Endothelial cell (in vitro differentiated cells): ENCODE results near the gene MCAT. TPM values are rescaled to one million over a fixed set of nuclear protein-coding genes. Genes with fewer than 3 reads are reported as not detected.
A peak's percentile ranks its signal among the peaks of the same experiment; 100 is the strongest.

ENCODE experiments used
- DNase-seq: peaks from one replicate; pipeline ENCODE4 v3.0.0; 2021; ENCODE audit warnings: low spot score
- H3K27ac Mint-ChIP-seq: one replicate; pipeline ENCODE4 v1.8.0; 2021; ENCODE audit warnings: mixed read lengths, inconsistent platforms; ENCODE audit not compliant: unreplicated experiment
- H3K27me3 Mint-ChIP-seq: one replicate; pipeline ENCODE4 v1.8.0; 2021; ENCODE audit warnings: mild to moderate bottlenecking, moderate library complexity, mixed read lengths, inconsistent platforms; ENCODE audit not compliant: unreplicated experiment
- H3K36me3 Mint-ChIP-seq: one replicate; pipeline ENCODE4 v1.8.0; 2021; ENCODE audit warnings: mild to moderate bottlenecking, low read depth, mixed read lengths, inconsistent platforms; ENCODE audit not compliant: unreplicated experiment
- H3K4me1 Mint-ChIP-seq: one replicate; pipeline ENCODE4 v1.8.0; 2021; ENCODE audit warnings: mild to moderate bottlenecking, mixed read lengths, inconsistent platforms; ENCODE audit not compliant: unreplicated experiment
- H3K4me3 Mint-ChIP-seq: one replicate; pipeline ENCODE4 v1.8.0; 2021; ENCODE audit warnings: mild to moderate bottlenecking, mixed read lengths, inconsistent platforms; ENCODE audit not compliant: unreplicated experiment
- H3K9me3 Mint-ChIP-seq: one replicate; pipeline ENCODE4 v1.8.0; 2021; ENCODE audit warnings: mixed read lengths, inconsistent platforms; ENCODE audit not compliant: unreplicated experiment
- total RNA-seq: library from RNA; stranded (reverse); fragmentation: NEBNext Ultra II Directional; extraction: Animal tissue kit (Norgen Biotek cat#: 25700); gene quantifications from one replicate; pipeline ENCODE4 v1.2.1, GENCODE V29; 2021; ENCODE audit not compliant: unreplicated experiment
- TF ChIP-seq, protein P1 (sequence below): fragments of 200-600 bp; sonication (generic); IDR thresholded peaks from one replicate; pipeline ENCODE4 v1.5.0; 2021; ENCODE audit warnings: antibody characterized with exemption; ENCODE audit not compliant: unreplicated experiment

Gene MCAT
- total RNA-seq, 1 donor from 2014 or later: 10.3 TPM

GRCh38 chr22:43153899-43154298 is 10.7 kb upstream of the MCAT start:
- TF ChIP-seq, protein P1, sequence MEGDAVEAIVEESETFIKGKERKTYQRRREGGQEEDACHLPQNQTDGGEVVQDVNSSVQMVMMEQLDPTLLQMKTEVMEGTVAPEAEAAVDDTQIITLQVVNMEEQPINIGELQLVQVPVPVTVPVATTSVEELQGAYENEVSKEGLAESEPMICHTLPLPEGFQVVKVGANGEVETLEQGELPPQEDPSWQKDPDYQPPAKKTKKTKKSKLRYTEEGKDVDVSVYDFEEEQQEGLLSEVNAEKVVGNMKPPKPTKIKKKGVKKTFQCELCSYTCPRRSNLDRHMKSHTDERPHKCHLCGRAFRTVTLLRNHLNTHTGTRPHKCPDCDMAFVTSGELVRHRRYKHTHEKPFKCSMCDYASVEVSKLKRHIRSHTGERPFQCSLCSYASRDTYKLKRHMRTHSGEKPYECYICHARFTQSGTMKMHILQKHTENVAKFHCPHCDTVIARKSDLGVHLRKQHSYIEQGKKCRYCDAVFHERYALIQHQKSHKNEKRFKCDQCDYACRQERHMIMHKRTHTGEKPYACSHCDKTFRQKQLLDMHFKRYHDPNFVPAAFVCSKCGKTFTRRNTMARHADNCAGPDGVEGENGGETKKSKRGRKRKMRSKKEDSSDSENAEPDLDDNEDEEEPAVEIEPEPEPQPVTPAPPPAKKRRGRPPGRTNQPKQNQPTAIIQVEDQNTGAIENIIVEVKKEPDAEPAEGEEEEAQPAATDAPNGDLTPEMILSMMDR: no peak
- no peaks in the 10 kb centered on the region for H3K36me3 Mint-ChIP-seq

DNA sequence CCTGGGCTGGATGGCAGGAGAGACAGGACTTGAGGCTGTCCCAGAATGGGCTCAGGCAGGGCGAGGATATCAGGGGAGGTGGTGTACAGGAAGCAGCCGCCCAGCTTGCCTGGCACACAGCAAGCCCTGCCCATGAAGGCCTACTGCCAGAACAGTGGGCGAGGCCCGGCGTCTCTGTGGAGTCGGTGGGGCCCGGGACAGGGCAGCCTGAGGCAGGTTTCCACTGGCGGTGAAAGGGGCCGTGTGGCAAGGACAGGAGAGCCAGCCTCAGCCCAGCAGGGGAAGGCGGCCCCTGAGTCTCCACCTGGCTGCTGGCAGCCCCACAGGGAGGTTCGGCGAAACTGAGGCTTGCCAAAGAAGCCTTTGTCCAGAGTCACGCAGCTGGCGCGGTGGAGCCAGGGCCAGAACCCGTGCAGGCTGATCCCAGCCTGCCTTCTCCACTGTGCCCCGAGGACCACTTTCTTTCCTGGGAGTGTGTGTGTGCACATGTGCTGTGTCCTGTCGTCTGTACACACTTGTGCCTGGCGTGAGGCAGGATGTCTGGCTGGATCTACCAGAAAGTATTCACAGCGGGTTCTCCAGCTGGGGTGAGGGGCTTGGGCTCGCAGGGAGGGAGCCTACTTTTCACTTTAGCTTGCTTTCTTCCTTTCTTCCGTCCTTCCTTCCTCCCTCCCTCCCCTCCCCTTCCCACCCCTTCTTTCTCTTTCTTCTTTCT is 9.3 kb upstream of the MCAT start:
- Mint-ChIP-seq H3K27me3 (peaks cover 7% of the 10 kb centered on the region), H3K4me1 (peaks cover 12% of the 10 kb centered on the region), H3K36me3 (no peaks in the 10 kb centered on the region), H3K4me3 (peak overlapping the region; percentile 65), H3K27ac (no peak overlapping the region), H3K9me3 (no peaks in the 10 kb centered on the region)
- no peak for DNase-seq
- TF ChIP-seq, protein P1: no peak

More at GRCh38 chr22:43153899-43154298, 10.7 kb upstream of the MCAT start:
- DNase-seq: no peak
- Mint-ChIP-seq H3K27me3 (peaks cover 4% of the 10 kb centered on the region), H3K9me3 (no peaks in the 10 kb centered on the region), H3K4me1 (peaks cover 8% of the 10 kb centered on the region), H3K4me3 (no peak overlapping the region), H3K27ac (no peak overlapping the region)

DNA sequence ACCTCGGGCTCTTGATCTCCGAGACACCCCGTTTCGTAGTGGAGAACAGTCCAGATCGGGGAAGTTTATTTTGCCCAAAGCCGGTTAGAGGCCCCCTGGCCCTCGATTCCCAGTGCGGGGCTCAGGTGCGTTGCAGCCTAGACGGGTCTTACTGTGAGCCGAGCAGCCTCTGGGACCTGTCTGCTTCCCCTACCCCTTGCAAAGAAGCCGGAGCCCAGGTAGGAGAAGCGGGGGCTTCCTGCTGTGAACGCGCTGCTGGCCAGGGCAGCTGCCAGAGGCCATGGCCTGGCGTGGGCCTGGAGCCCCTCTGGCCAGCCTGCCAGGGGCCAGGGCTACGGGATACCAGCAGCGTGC is 8.8 kb upstream of the MCAT start:
- Mint-ChIP-seq H3K27me3 (peaks cover 7% of the 10 kb centered on the region), H3K36me3 (no peaks in the 10 kb centered on the region), H3K9me3 (no peaks in the 10 kb centered on the region), H3K4me1 (peaks cover 12% of the 10 kb centered on the region), H3K27ac (no peak overlapping the region), H3K4me3 (no peak overlapping the region)
- DNase-seq: no peak
- TF ChIP-seq, protein P1: no peak

DNA sequence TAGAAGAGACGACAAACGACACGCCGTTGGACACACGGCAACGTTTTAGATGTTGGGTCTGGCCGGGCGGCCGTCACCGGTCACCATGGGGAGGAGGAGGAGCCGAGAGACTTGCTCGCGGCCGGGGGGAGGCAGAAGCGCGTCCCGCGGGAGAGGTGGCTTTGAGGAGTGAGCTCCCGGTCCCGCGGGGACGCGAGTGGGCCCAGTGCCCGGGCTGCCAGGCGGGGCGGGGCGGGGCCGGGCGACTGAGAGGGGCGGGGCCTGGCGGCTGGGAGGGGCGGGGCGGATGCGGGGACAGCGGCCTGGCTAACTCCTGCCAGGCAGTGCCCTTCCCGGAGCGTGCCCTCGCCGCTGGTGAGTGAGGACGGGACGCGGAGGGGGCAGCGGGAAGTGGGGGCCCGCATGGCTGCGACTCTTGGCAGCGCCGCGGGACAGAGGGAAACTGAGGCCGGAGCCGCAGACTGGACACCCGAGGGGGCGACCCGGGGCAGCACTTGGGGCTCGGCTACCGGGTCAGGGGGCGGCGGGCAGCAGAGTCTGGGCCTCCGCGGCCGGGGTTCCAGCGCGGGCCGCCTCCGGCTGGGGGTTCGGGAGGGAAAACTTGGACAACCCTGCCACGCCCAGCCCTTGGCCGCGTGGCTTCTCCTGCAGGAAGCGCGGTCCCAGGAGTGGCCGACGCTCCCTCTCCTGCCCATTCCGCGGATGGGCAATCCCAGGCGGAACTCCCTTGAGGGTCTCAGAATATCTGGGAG is 8.2 kb upstream of the MCAT start, which contains the start of gene TSPO:
Gene TSPO (plus strand): TSS at position 309 of the 752 bp plus-strand sequence. CDS start 7,680 bp downstream, outside the sequence.
- Mint-ChIP-seq H3K27ac (no peak within 1 kb of the TSS), H3K4me1 (peaks cover 12% of the 10 kb centered on the region), H3K4me3 (peak within 1 kb of the TSS; percentile 90), H3K36me3 (no peaks in the 10 kb centered on the region), H3K27me3 (peaks cover 7% of the 10 kb centered on the region), H3K9me3 (no peaks in the 10 kb centered on the region)
- TF ChIP-seq, protein P1: no peak
- DNase-seq: peak; percentile 53

- Mint-ChIP-seq H3K4me3 (peak overlapping the region; percentile 90), H3K27ac (no peak overlapping the region), H3K9me3 (no peaks in the 10 kb centered on the region)
These were observed 7.6 kb upstream of the MCAT start for GRCh38 chr22:43150731-43151206.

More at GRCh38 chr22:43150731-43151206, 7.6 kb upstream of the MCAT start:
- Mint-ChIP-seq H3K36me3 (no peaks in the 10 kb centered on the region), H3K4me1 (peaks cover 12% of the 10 kb centered on the region), H3K27me3 (peaks cover 7% of the 10 kb centered on the region)
- DNase-seq: no peak
- TF ChIP-seq, protein P1: no peak
